H9 (cell line): Measurements from ENCODE around the gene CXCL5. TPM values are rescaled to one million over a fixed set of nuclear protein-coding genes. Genes with fewer than 3 reads are reported as not detected.

Source experiments
- DNase-seq: peaks from one replicate; pipeline ENCODE4 v3.0.0-alpha.2; 2017
- H2AFZ ChIP-seq: one replicate; pipeline ENCODE4 v1.6.1; 2013; ENCODE audit warnings: mild to moderate bottlenecking, low read length, control low read depth, moderate library complexity
- H2AK5ac ChIP-seq: 2 replicates; pipeline ENCODE4 v1.6.1; 2013; ENCODE audit warnings: low read length, control low read depth, mixed read lengths; ENCODE audit not compliant: insufficient read length
- H2BK120ac ChIP-seq: one replicate; pipeline ENCODE4 v1.6.1; 2013; ENCODE audit warnings: low read depth, mild to moderate bottlenecking, low read length, control low read depth, inconsistent platforms; ENCODE audit not compliant: poor library complexity, severe bottlenecking
- H2BK12ac ChIP-seq: 2 replicates; pipeline ENCODE4 v1.6.1; 2013; ENCODE audit warnings: low read length, control low read depth, mixed read lengths, low read depth; ENCODE audit not compliant: insufficient read length
- H2BK15ac ChIP-seq: 2 replicates; pipeline ENCODE4 v1.6.1; 2013; ENCODE audit warnings: low read depth, low read length, control low read depth
- H2BK20ac ChIP-seq: one replicate; pipeline ENCODE4 v1.6.1; 2013; ENCODE audit warnings: low read depth, mild to moderate bottlenecking, low read length, control low read depth, inconsistent platforms; ENCODE audit not compliant: poor library complexity, severe bottlenecking
- H2BK5ac ChIP-seq: 2 replicates; pipeline ENCODE4 v1.6.1; 2013; ENCODE audit warnings: low read length, control low read depth, mixed read lengths; ENCODE audit not compliant: insufficient read length
- H3K14ac ChIP-seq: 2 replicates; pipeline ENCODE4 v1.6.1; 2013; ENCODE audit warnings: low read length, control low read depth; ENCODE audit not compliant: insufficient read depth
- H3K18ac ChIP-seq: 2 replicates; pipeline ENCODE4 v1.6.1; 2013; ENCODE audit warnings: low read depth, mild to moderate bottlenecking, mixed read lengths, low read length, control low read depth; ENCODE audit not compliant: insufficient read length
- H3K23ac ChIP-seq: 2 replicates; pipeline ENCODE4 v1.6.1; 2013; ENCODE audit warnings: low read length, control low read depth, mixed read lengths, low read depth; ENCODE audit not compliant: insufficient read length
- H3K23me2 ChIP-seq: 2 replicates; pipeline ENCODE4 v1.6.1; 2013; ENCODE audit warnings: low read depth, mild to moderate bottlenecking, mixed read lengths, low read length, control low read depth; ENCODE audit not compliant: insufficient read length, poor library complexity, severe bottlenecking
- H3K27ac ChIP-seq: 2 replicates; pipeline ENCODE4 v1.5.1; 2013; ENCODE audit warnings: low read length, control low read depth, mixed read lengths, low read depth; ENCODE audit not compliant: insufficient read length
- H3K27me3 ChIP-seq: 2 replicates; pipeline ENCODE4 v1.6.1; 2013; ENCODE audit warnings: low read length, control low read depth, inconsistent platforms; ENCODE audit not compliant: insufficient read depth
- H3K4ac ChIP-seq: 2 replicates; pipeline ENCODE4 v1.6.1; 2013; ENCODE audit warnings: low read depth, mild to moderate bottlenecking, control low read depth, inconsistent platforms, low read length, moderate library complexity
- H3K4me1 ChIP-seq: 2 replicates; pipeline ENCODE4 v1.6.1; 2013; ENCODE audit warnings: low read length, control low read depth, inconsistent platforms; ENCODE audit not compliant: insufficient read depth
- H3K4me2 ChIP-seq: 2 replicates; pipeline ENCODE4 v1.6.1; 2013; ENCODE audit warnings: low read length, control low read depth, mixed read lengths; ENCODE audit not compliant: insufficient read length, insufficient read depth
- H3K56ac ChIP-seq: 2 replicates; pipeline ENCODE4 v1.6.1; 2013; ENCODE audit warnings: low read depth, mild to moderate bottlenecking, mixed read lengths, low read length, control low read depth; ENCODE audit not compliant: insufficient read length
- H3K79me1 ChIP-seq: 2 replicates; pipeline ENCODE4 v1.6.1; 2013; ENCODE audit warnings: low read depth, mild to moderate bottlenecking, moderate library complexity, low read length, control low read depth, inconsistent platforms; ENCODE audit not compliant: insufficient read depth, poor library complexity, severe bottlenecking
- H3K79me2 ChIP-seq: 2 replicates; pipeline ENCODE4 v1.6.1; 2013; ENCODE audit warnings: low read length, control low read depth, inconsistent platforms; ENCODE audit not compliant: insufficient read depth
- H3K9ac ChIP-seq: 2 replicates; pipeline ENCODE4 v1.6.1; 2013; ENCODE audit warnings: low read length, control low read depth, mixed read lengths; ENCODE audit not compliant: insufficient read length; ENCODE audit errors: extremely low read depth
- H3K9me3 ChIP-seq: one replicate; pipeline ENCODE4 v1.6.1; 2013; ENCODE audit warnings: low read depth, low read length, inconsistent platforms; ENCODE audit not compliant: control insufficient read depth
- H3T11ph ChIP-seq: one replicate; pipeline ENCODE4 v1.6.1; 2013; ENCODE audit warnings: mild to moderate bottlenecking, low read length, control low read depth, inconsistent platforms
- H4K20me1 ChIP-seq: one replicate; pipeline ENCODE4 v1.6.1; 2013; ENCODE audit not compliant: control insufficient read depth, insufficient read length, insufficient read depth
- H4K5ac ChIP-seq: 2 replicates; pipeline ENCODE4 v1.6.1; 2013; ENCODE audit warnings: low read depth, mild to moderate bottlenecking, mixed read lengths, low read length, control low read depth; ENCODE audit not compliant: insufficient read length
- H4K8ac ChIP-seq: replicated peaks from 2 replicates; pipeline ENCODE4 v1.6.1; 2013; ENCODE audit warnings: low read length, control low read depth, mixed read lengths, low read depth; ENCODE audit not compliant: insufficient read length
- H4K91ac ChIP-seq: 2 replicates; pipeline ENCODE4 v1.6.1; 2013; ENCODE audit warnings: low read depth, mild to moderate bottlenecking, moderate library complexity, mixed read lengths, low read length, control low read depth; ENCODE audit not compliant: insufficient read length
- H3K27ac Mint-ChIP-seq, 3 experiments: 2 replicates in 2 of 3; 3 replicates in 1 of 3; pipeline ENCODE4 v1.8.0; 2020 to 2021; ENCODE audit warnings: mixed read lengths in 3 of 3, mild to moderate bottlenecking in 1 of 3, moderate library complexity in 1 of 3
- H3K27me3 Mint-ChIP-seq: 2 replicates; pipeline ENCODE4 v1.8.0; 2021; ENCODE audit warnings: low read depth, mild to moderate bottlenecking, moderate library complexity, mixed read lengths
- H3K36me3 Mint-ChIP-seq, 3 experiments: 2 replicates in 2 of 3; 3 replicates in 1 of 3; pipeline ENCODE4 v1.8.0; 2020 to 2021; ENCODE audit warnings: low read depth in 3 of 3, mixed read lengths in 3 of 3; ENCODE audit not compliant: insufficient read depth in 1 of 3
- H3K4me1 Mint-ChIP-seq, 2 experiments: 2 replicates each; pipeline ENCODE4 v1.8.0; 2020; ENCODE audit warnings: mixed read lengths in 2 of 2
- H3K4me3 Mint-ChIP-seq, 2 experiments: 2 replicates in 1 of 2; 3 replicates in 1 of 2; pipeline ENCODE4 v1.8.0; 2020 to 2021; ENCODE audit warnings: mild to moderate bottlenecking in 2 of 2, mixed read lengths in 2 of 2, moderate library complexity in 1 of 2
- H3K9me3 Mint-ChIP-seq, 2 experiments: 2 replicates in 1 of 2; 3 replicates in 1 of 2; pipeline ENCODE4 v1.8.0; 2020; ENCODE audit warnings: mild to moderate bottlenecking in 2 of 2, mixed read lengths in 2 of 2, moderate library complexity in 1 of 2
- CTCF ChIP-seq: fragments of 200-600 bp; sonication (generic); conservative IDR thresholded peaks from 3 replicates; pipeline ENCODE4 v1.8.0; 2021; ENCODE audit warnings: antibody characterized with exemption, mild to moderate bottlenecking
- WGBS: extraction: QIAGEN DNeasy Blood & Tissue Kit; methylation state at CpG from one replicate; pipeline ENCODE4 v1.1.7; 2013; ENCODE audit warnings: missing lambda C conversion rate, low lambda C conversion rate, mixed read lengths; ENCODE audit not compliant: insufficient read length; ENCODE audit errors: extremely low coverage; 5-methylcytosine and 5-hydroxymethylcytosine counted together
- total RNA-seq: library from RNA; stranded (reverse); gene quantifications from 2 replicates; pipeline ENCODE4 v1.2.1, GENCODE V29; 2021

The CXCL5 gene
- total RNA-seq, 1 experiment from 2014 or later, result 9.2 TPM

GRCh38 chr4:74038086-74038424 lies 39.6 kb upstream of the CXCL5 start:
- H3K23me2 ChIP-seq, result peaks cover 5% of the 10 kb centered on the region
- H3K79me2 ChIP-seq, result no peaks in the 10 kb centered on the region
- no peak overlapping the region for H2BK15ac ChIP-seq
- H3K27ac ChIP-seq, result no peak overlapping the region
- H3T11ph ChIP-seq, result no peak overlapping the region
- DNase-seq, result peak; percentile 41
- Mint-ChIP-seq H3K27ac (peak overlapping the region; percentile 27 to 96 (median 43); a peak in 3 of 7 replicates), H3K27me3 (peaks cover 12% of the 10 kb centered on the region), H3K9me3 (no peaks in the 10 kb centered on the region), H3K4me1 (peaks cover 24 to 32% of the 10 kb centered on the region in 2 experiments), H3K36me3 (peaks cover 0 to 2% (median 0%) of the 10 kb centered on the region in 3 experiments; a peak in 1 of 7 replicates), H3K4me3 (peak overlapping the region; percentile 78 to 94)
- H2AK5ac ChIP-seq, result no peak overlapping the region
- H3K23ac ChIP-seq, result no peak overlapping the region
- no peak overlapping the region for H3K18ac ChIP-seq
- H3K27me3 ChIP-seq, result no peaks in the 10 kb centered on the region
- no peak for TF ChIP-seq CTCF
- no peak overlapping the region for H2BK20ac ChIP-seq
- no peaks in the 10 kb centered on the region for H4K20me1 ChIP-seq
- H2BK120ac ChIP-seq, result no peak overlapping the region
- no peak overlapping the region for H2BK5ac ChIP-seq
- no peak overlapping the region for H3K4ac ChIP-seq
- peak overlapping the region; percentile 51 for H3K9ac ChIP-seq
- no peaks in the 10 kb centered on the region for H3K9me3 ChIP-seq
- H3K14ac ChIP-seq, result no peak overlapping the region; the same call in 1 of the 2 replicates
- peaks cover 7% of the 10 kb centered on the region; the same call in 1 of the 2 replicates for H3K4me1 ChIP-seq
- H2BK12ac ChIP-seq, result no peak overlapping the region
- no peak overlapping the region for H2AFZ ChIP-seq
- H3K79me1 ChIP-seq, result no peaks in the 10 kb centered on the region
- H3K4me2 ChIP-seq, result peak overlapping the region; percentile 79
- no peak overlapping the region for H3K56ac ChIP-seq
- H4K5ac ChIP-seq, result no peak overlapping the region
- no peak overlapping the region for H4K8ac ChIP-seq
- WGBS, result no CpG with 5 or more reads among the region's 17 CpGs
- H4K91ac ChIP-seq, result no peak overlapping the region
